ENCODE measurements around the gene MBIP.

Gene MBIP

GRCh38 chr14:36300337-36300736 is 20.1 kb downstream of the MBIP start:
- DNase-seq (ENCODE audit: insufficient read length, low spot score) (no peak), FAIRE-seq (no peak)
- no peak for TF ChIP-seq CTCF (IDR thresholded peaks at IDR 0.05; ENCODE audit: insufficient read depth, missing control alignments)

GRCh38 chr14:36295642-36296627 is 24.5 kb downstream of the MBIP start:
- TF ChIP-seq CTCF (IDR thresholded peaks at IDR 0.05; ENCODE audit: insufficient read depth, missing control alignments), result no peak
- no peak for DNase-seq (ENCODE audit: insufficient read length, low spot score)
- FAIRE-seq, result no peak

- no peak for TF ChIP-seq CTCF (IDR thresholded peaks at IDR 0.05; ENCODE audit: insufficient read depth, missing control alignments)
These were observed 25.9 kb downstream of the MBIP start for GRCh38 chr14:36294543-36294942.

GRCh38 chr14:36293824-36294223 is 26.6 kb downstream of the MBIP start:
- DNase-seq (ENCODE audit: insufficient read length, low spot score), result no peak
- TF ChIP-seq CTCF (IDR thresholded peaks at IDR 0.05; ENCODE audit: insufficient read depth, missing control alignments), result no peak
- FAIRE-seq, result no peak

More at GRCh38 chr14:36294543-36294942, 25.9 kb downstream of the MBIP start:
- no peak for DNase-seq (ENCODE audit: insufficient read length, low spot score)
- FAIRE-seq, result no peak

- FAIRE-seq, result no peak
- DNase-seq (ENCODE audit: insufficient read length, low spot score), result no peak
- no peak for TF ChIP-seq CTCF (IDR thresholded peaks at IDR 0.05; ENCODE audit: insufficient read depth, missing control alignments)
These were observed 30.5 kb downstream of the MBIP start for GRCh38 chr14:36289954-36290353.

GRCh38 chr14:36288496-36288895 is 31.9 kb downstream of the MBIP start:
- no peak for FAIRE-seq
- DNase-seq (ENCODE audit: insufficient read length, low spot score), result no peak
- no peak for TF ChIP-seq CTCF (IDR thresholded peaks at IDR 0.05; ENCODE audit: insufficient read depth, missing control alignments)

Measured in D721Med (cell line).